Activated CD4-positive, alpha-beta T cell treated with anti-CD3 and anti-CD28 coated beads for 36 hours (primary cell): ENCODE data around the gene NLRP5. TPM values are rescaled to one million over a fixed set of nuclear protein-coding genes. Genes with fewer than 3 reads are reported as not detected.

Source experiments
- ATAC-seq: fragments of 200-7000 bp; cut with Tn5 transposase; one replicate; pipeline ENCODE4 v1.10.0; 2021; ENCODE audit warnings: mild to moderate bottlenecking, moderate library complexity
- CTCF ChIA-PET: fragments of 350-600 bp; sonication (Branson Sonifier 250); formaldehyde crosslinking; loops from one replicate; lab custom pipeline; 2021; ENCODE audit warnings: antibody characterized with exemption; lab: Charles Lee
- POLR2A ChIA-PET: fragments of 350-600 bp; sonication (Branson Sonifier 250); formaldehyde crosslinking; loops from one replicate; lab custom pipeline; 2021; ENCODE audit warnings: antibody characterized with exemption, inconsistent platforms; lab: Charles Lee
- DNase-seq: peaks from one replicate; pipeline ENCODE4 v3.0.0-alpha.2; 2020
- H3K27ac Mint-ChIP-seq: one replicate; pipeline ENCODE4 v1.8.0; 2021; ENCODE audit warnings: mixed read lengths
- H3K27me3 Mint-ChIP-seq: one replicate; pipeline ENCODE4 v1.8.0; 2021; ENCODE audit warnings: mixed read lengths
- H3K36me3 Mint-ChIP-seq: one replicate; pipeline ENCODE4 v1.8.0; 2021; ENCODE audit warnings: low read depth, mixed read lengths
- H3K4me1 Mint-ChIP-seq: one replicate; pipeline ENCODE4 v1.8.0; 2021; ENCODE audit warnings: mixed read lengths
- H3K4me3 Mint-ChIP-seq: one replicate; pipeline ENCODE4 v1.8.0; 2021; ENCODE audit warnings: mild to moderate bottlenecking, moderate library complexity, mixed read lengths
- H3K9me3 Mint-ChIP-seq: one replicate; pipeline ENCODE4 v1.8.0; 2021; ENCODE audit warnings: low read depth, mixed read lengths
- intact Hi-C, 2 experiments: fragments of 100-400 bp; cut with DNase I in 1 of 2; cut with micrococcal nuclease in 1 of 2; formaldehyde crosslinking; loops; one replicate each; pipeline versions ENCODE4 v1.14.2 to v1.15.1; 2022 to 2024; cut with DNase I, micrococcal nuclease
- total RNA-seq, 2 experiments: library from RNA; stranded (reverse); gene quantifications; one replicate each; pipeline ENCODE4 v1.2.3, GENCODE V29; 2021

Gene NLRP5
- total RNA-seq, 2 experiments from 2014 or later, result not detected

DNA sequence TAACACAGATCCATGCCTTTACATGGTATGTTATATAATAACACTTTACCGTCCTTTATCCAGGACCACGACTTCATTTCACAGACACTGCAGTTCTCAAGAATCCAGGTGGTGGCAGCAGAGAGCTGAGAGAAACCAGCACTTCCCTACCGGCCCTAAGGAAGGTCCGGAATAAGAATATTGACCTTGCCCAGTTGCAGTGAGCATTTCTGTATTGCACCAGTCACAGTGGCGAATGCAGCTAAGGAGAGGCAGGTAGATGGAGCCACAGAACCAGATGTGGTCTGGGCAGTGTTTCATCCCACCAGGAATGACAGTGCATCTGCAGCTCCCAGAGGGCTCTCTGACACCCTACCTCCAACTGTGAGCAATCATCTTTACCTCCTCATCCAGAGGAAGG, 89.9 kb downstream of the NLRP5 start:
- Mint-ChIP-seq H3K4me3 (no peak overlapping the region), H3K36me3 (no peaks in the 10 kb centered on the region), H3K27me3 (peaks cover 10% of the 10 kb centered on the region), H3K4me1 (peaks cover 9% of the 10 kb centered on the region), H3K27ac (no peak overlapping the region), H3K9me3 (no peaks in the 10 kb centered on the region)
- ChIA-PET CTCF (interaction anchor here (0.7 to 3.3 kb wide), 13 partner anchors 10 to 271 kb away, joined by 3 to 21 read pairs (median 3); partner anchors contain the start of gene ZSCAN5A), POLR2A (no interaction called here)
- peak; percentile 62 for DNase-seq
- ATAC-seq, result no peak
- intact Hi-C loops, result loop anchor here (1.0 to 5.0 kb wide), 6 partner anchors 96 to 1021 kb away; no protein-coding TSS in a partner anchor

DNA sequence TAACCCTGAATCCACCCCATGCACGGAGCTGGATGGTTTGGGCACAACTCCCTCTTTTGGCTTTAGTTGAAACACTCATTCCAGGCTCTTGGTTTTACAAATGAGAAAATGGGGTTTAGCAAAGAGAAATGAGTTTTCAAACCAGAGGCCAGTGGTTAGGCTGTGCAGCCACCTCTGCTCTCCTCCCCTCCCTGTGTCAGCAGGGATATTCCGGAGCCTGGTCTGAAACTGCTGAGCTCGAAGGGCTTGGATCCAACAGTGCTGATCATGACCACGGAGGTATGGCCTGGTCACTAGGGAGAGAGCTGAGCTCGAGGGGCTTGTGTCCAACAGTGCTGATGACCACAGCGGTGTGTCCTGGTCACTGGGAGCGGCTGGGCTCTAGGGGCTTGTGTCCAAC, 93.0 kb downstream of the NLRP5 start:
- H3K36me3 Mint-ChIP-seq, result no peaks in the 10 kb centered on the region
- H3K9me3 Mint-ChIP-seq, result no peaks in the 10 kb centered on the region
- H3K27me3 Mint-ChIP-seq, result peaks cover 11% of the 10 kb centered on the region
- H3K4me1 Mint-ChIP-seq, result peaks cover 10% of the 10 kb centered on the region
- POLR2A ChIA-PET, result no interaction called here
- CTCF ChIA-PET, result interaction anchor here (0.6 to 3.4 kb wide), 6 partner anchors 13 to 177 kb away, joined by 3 to 16 read pairs (median 5); no protein-coding TSS in a partner anchor
- H3K27ac Mint-ChIP-seq, result no peak overlapping the region
- DNase-seq (no peak), ATAC-seq (no peak)
- intact Hi-C loops, result loop anchor here in 1 of 2 experiments (1.0 to 5.0 kb wide), 2 partner anchors 93 to 1018 kb away; no protein-coding TSS in a partner anchor
- no peak overlapping the region for H3K4me3 Mint-ChIP-seq

DNA sequence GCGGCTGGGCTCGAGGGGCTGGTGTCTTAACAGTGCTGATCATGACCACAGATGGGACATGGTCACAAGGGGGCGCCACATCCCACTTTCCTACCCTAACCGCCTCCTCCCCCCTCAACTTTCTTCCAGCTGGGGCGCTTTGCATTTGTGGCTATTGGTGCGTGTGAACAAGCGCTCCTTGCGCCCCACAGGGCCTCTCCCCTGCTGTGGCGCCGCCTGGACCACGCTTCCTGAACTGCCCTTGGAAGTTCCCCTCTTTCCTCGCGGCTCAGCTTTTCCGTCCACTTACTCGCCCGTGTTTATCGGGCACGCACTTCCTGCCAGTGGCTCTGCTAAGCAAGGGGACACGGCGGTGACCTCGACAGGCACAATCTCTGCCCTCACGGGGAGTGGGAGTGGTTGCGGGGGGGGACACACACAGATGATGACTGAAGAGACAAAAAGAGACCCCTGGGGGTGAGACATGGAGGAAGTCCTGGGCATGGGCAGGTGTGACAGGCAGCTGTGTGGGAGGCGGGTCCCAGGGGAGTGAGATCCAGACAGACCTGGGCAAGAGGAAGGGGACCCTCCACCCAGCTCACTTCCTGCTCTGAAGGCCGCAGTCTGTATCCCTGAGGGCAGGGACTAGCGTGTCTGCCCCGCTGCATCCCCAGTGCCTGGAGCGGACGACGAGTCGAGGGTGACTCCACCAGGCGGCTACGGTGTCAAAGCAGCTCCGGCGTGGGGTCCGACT, 94.3 kb downstream of the NLRP5 start:
- intact Hi-C loops, result loop anchor here in 1 of 2 experiments (1.0 kb wide), 1 partner anchor 91 kb away; no protein-coding TSS in a partner anchor
- no peak overlapping the region for H3K27ac Mint-ChIP-seq
- POLR2A ChIA-PET, result interaction anchor here (0.5 kb wide), 1 partner anchor 83 kb away, joined by 5 read pairs; no protein-coding TSS in a partner anchor
- peak; percentile 88 for DNase-seq
- peaks cover 11% of the 10 kb centered on the region for H3K27me3 Mint-ChIP-seq
- CTCF ChIA-PET, result interaction anchor here (0.6 to 3.4 kb wide), 15 partner anchors 14 to 1419 kb away, joined by 3 to 16 read pairs (median 4); partner anchors contain the start of gene ZNF773
- peak overlapping the region; percentile 59 for H3K4me3 Mint-ChIP-seq
- H3K4me1 Mint-ChIP-seq, result peaks cover 10% of the 10 kb centered on the region
- ATAC-seq, result peak; percentile 61
- H3K9me3 Mint-ChIP-seq, result no peaks in the 10 kb centered on the region
- H3K36me3 Mint-ChIP-seq, result no peaks in the 10 kb centered on the region

DNA sequence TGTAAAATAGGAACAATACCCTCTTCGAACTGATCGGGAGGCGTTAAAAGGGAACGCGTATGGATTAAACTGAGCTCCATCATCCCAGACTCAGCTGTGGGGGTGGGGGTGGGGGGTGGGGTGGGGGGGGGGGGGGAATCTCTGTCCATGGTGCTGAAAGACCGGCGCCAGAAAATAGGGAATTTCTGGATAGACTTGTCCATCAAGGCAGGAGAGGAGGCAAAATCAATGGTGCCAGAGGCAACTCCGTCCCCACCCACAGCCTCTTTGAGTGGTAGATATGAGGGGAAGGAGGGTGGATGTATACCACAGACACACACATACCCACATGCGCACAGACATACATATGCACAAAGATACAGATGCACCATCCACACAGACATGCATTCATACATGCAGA, 97.1 kb downstream of the NLRP5 start:
- Mint-ChIP-seq H3K27me3 (peaks cover 8% of the 10 kb centered on the region), H3K4me1 (peaks cover 10% of the 10 kb centered on the region), H3K4me3 (no peak overlapping the region), H3K36me3 (peaks cover 1% of the 10 kb centered on the region), H3K9me3 (no peaks in the 10 kb centered on the region), H3K27ac (no peak overlapping the region)
- ChIA-PET POLR2A (interaction anchor here (0.7 kb wide), 1 partner anchor 1565 kb away, joined by 4 read pairs; no protein-coding TSS in a partner anchor), CTCF (interaction anchor here (1.1 kb wide), 1 partner anchor 14 kb away, joined by 4 read pairs; no protein-coding TSS in a partner anchor)
- ATAC-seq (no peak), DNase-seq (no peak)
- intact Hi-C loops, result no loop called here

DNA sequence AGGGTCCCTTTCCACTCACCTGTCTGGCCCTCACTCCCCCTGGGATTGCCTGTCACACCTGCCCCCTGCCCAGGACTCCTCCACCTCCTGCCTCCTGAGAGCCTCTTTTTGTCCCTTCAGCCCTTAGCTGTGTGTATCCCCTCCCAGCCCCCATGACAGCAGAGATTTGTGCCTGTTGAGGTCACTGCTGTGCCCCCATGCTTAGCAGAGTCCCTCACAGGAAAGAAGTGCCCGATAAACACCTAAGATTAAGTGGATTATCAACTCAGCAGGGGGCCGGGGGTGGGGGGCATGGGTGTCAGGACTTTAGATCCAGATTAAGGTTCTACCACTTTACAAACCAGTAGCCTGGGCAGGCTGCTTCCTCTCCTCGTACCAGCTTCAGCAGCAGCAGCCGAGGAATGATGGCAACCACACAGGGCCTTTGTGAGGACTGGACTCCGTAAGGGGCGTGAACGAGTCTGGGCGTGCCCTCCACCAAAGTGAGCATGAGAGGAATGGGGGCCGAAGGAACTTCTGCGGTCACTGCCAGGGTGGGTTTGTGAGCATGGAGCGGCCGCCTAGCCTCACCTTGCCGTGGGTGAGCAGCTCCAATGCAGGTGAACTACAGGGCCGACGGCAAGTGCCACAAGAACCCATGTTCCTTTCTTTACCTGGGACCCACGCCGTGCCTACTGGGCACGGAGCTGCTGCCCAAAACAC, 98.4 kb downstream of the NLRP5 start:
- Mint-ChIP-seq H3K4me3 (no peak overlapping the region), H3K27ac (no peak overlapping the region), H3K27me3 (peaks cover 8% of the 10 kb centered on the region), H3K4me1 (peaks cover 10% of the 10 kb centered on the region), H3K36me3 (peaks cover 8% of the 10 kb centered on the region), H3K9me3 (no peaks in the 10 kb centered on the region)
- ChIA-PET POLR2A (interaction anchor here (0.6 kb wide), 1 partner anchor 570 kb away, joined by 3 read pairs; no protein-coding TSS in a partner anchor), CTCF (interaction anchor here (0.6 to 0.8 kb wide), 3 partner anchors 19 to 861 kb away, joined by 3 read pairs; no protein-coding TSS in a partner anchor)
- no peak for ATAC-seq
- intact Hi-C loops, result no loop called here
- no peak for DNase-seq

DNA sequence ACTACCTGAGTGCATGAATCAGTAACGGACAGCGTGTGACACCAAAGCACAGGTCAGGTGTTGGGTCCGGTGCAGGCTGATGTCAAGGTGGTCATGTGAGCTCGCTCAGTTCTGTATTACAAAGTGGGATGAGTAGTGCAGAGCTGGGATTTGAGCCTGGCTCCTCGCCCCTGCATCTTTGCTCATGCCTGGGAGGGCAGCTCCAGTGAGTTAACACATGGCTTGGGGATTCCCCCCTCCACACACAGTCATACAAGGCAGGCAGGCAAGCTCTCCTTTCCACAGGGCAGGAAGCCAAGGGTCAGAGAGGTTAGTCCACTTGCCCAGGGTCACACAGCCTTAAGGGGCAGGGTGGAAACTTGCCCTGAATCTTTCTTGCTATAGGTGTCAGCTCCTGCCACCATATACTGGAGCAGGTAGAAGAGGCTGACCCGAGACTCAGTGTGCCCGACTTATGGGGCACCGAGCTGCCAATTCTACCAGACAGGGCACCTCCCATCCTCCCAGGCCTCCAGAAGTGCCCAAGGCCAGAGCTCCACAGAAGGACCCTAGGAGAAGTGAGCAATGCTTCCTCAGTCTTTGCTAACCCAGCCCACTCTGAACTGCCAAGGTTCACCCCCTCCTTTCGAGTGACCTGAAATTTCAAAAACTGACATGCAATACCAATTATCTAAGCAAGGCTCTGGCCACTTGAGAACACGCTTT, 99.1 kb downstream of the NLRP5 start:
- Mint-ChIP-seq H3K27ac (no peak overlapping the region), H3K4me3 (no peak overlapping the region), H3K36me3 (peaks cover 9% of the 10 kb centered on the region), H3K27me3 (peaks cover 8% of the 10 kb centered on the region), H3K4me1 (peaks cover 8% of the 10 kb centered on the region), H3K9me3 (no peaks in the 10 kb centered on the region)
- CTCF ChIA-PET, result interaction anchor here (0.6 kb wide), 2 partner anchors 20 to 860 kb away, joined by 3 read pairs; no protein-coding TSS in a partner anchor
- ATAC-seq, result peak; percentile 45
- DNase-seq, result no peak
- POLR2A ChIA-PET, result interaction anchor here (0.6 kb wide), 1 partner anchor 571 kb away, joined by 3 read pairs; no protein-coding TSS in a partner anchor
- intact Hi-C loops, result no loop called here

DNA sequence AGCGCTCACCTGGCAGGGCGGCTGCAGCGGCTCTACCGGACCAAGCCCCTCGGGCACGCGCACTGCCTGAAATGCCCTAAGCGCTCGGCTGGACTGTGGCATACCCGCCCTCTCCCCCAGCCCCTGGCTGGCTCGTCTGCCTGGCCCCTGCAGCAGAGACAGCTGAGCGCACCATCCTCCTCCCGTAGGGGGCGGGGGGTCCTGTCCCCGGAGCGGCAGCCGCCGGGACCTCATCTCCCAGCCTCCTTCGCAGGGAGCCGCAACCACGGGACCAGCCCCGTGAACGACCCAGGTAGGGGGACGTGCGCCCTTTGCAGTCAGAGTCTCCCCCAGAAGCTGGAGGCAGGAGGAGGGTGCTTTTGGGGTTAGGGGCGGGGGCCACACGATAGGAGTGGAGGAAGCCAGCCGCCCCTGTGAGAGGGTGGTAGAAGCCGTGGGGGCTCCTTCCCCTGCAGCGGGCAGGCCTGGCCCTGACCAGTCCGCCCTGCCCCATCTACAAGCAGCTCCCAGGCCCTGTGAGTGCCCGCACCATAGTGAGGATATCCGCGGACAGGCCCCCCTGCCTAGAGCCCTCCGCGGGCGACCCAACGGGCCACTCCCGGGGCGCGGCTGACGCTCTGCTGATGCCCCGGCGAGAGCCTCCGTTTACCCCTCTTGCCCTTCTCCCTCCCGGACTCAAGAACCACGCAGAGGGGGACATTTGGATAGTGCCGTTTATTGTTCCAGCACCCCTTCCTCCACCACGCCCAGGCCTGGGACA, 100.3 kb downstream of the NLRP5 start:
- Mint-ChIP-seq H3K4me3 (no peak overlapping the region), H3K9me3 (no peaks in the 10 kb centered on the region), H3K27ac (no peak overlapping the region), H3K27me3 (no peaks in the 10 kb centered on the region), H3K36me3 (peaks cover 16% of the 10 kb centered on the region), H3K4me1 (no peaks in the 10 kb centered on the region)
- DNase-seq, result no peak
- ATAC-seq, result no peak
- intact Hi-C loops, result no loop called here
- ChIA-PET CTCF (no interaction called here), POLR2A (no interaction called here)

DNA sequence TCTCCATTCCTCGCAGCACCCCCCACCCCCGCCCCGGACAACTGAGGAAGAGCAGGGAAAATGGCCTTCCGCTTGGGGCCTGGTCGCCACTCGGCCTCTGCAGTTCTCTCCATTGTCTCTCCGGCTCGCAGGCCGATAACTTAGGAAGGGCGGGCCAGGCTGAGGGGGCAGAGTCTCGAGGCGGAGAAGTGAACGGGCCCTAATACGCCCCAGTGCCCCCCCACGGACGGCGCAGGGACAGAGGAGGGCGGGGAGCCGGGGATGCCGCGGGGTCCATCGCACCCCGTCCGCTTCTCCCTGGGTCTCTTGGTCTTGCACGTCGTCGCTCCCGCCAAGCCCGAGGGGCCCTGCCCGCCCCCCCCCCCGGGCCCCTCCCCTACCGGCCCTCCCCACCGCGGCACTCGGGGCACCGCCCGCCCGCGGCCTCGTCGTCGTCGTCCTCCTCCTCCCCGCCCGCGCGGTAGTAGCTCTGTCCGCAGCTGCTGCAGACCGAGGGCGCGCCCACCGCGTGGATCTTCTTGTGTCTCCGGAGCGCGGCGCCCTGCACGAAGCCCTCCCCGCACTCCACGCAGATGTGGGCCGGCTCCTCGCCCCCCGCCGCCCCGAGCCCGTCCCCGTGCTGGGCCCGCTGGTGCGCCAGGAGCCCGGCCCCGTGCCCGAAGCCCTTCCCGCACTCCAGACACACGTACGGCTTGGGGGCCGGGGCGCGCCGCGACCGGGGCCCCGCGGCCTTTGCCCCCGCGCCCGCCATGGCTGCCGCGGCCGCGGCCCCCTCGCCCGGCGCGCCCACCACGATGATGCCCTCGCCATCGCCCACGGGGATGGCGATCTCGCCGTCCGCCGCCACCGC, 101.3 kb downstream of the NLRP5 start:
- H3K9me3 Mint-ChIP-seq, result no peaks in the 10 kb centered on the region
- H3K36me3 Mint-ChIP-seq, result peaks cover 21% of the 10 kb centered on the region
- DNase-seq (no peak), ATAC-seq (no peak)
- H3K27me3 Mint-ChIP-seq, result no peaks in the 10 kb centered on the region
- intact Hi-C loops, result no loop called here
- no peak overlapping the region for H3K27ac Mint-ChIP-seq
- POLR2A ChIA-PET, result no interaction called here
- H3K4me1 Mint-ChIP-seq, result no peaks in the 10 kb centered on the region
- CTCF ChIA-PET, result no interaction called here
- H3K4me3 Mint-ChIP-seq, result no peak overlapping the region

DNA sequence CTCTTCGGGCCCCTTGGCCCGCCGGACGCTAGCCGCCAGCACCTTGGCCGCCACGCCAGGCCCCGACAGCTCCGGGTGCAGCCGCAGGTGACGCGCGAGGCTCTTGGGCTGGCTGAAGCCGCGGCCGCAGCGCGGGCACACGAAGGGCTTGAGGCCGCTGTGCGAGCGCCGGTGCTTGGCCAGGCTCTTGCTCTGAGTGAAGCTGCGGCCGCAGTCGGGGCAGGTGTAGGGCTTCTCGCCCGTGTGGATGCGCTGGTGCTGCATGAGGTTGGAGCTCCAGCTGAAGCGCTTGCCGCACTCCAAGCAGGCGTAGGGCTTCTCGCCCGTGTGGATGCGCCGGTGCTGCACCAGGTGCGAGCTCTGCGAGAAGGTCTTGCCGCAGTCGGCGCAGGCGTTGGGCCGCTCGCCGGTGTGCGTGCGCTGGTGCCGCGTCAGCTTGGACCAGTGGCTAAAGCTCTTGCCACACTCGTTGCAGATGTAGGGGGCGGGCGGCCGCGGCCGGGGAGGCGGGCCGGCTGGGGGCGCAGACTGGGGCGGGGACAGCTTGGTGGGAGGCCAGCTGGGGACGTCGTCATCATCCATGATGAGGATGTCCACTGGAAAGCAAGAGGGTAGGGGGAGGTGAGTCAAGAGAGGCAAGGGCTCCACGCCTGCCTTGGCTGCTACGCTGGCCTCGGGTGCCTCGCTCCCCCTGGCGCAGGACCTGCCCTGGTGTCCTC, 102.1 kb downstream of the NLRP5 start:
- POLR2A ChIA-PET, result no interaction called here
- Mint-ChIP-seq H3K4me3 (no peak overlapping the region), H3K4me1 (no peaks in the 10 kb centered on the region), H3K27ac (no peak overlapping the region), H3K9me3 (no peaks in the 10 kb centered on the region), H3K27me3 (no peaks in the 10 kb centered on the region), H3K36me3 (peaks cover 27% of the 10 kb centered on the region)
- no peak for DNase-seq
- ATAC-seq, result no peak
- intact Hi-C loops, result no loop called here
- CTCF ChIA-PET, result no interaction called here
